GM12878 (cell line): Measurements from ENCODE around the gene DEFB132. TPM values are rescaled to one million over a fixed set of nuclear protein-coding genes. Genes with fewer than 3 reads are reported as not detected.

Experiments used
- ASH2L ChIP-seq: fragments of 300-600, 200-600 bp; sonication (generic); IDR thresholded peaks from 2 replicates; pipeline ENCODE4 v1.6.1; 2017; ENCODE audit warnings: low read depth, mild to moderate bottlenecking, borderline replicate concordance
- BACH1 ChIP-seq: fragments of 450-650 bp; IDR thresholded peaks from 2 replicates; pipeline ENCODE4 v1.6.1; 2017; ENCODE audit warnings: mild to moderate bottlenecking, borderline replicate concordance
- CHD2 ChIP-seq: IDR thresholded peaks from 2 replicates; pipeline ENCODE4 v1.6.1; 2011; ENCODE audit warnings: low read depth, low read length, improper control_type of control experiment, borderline replicate concordance
- MAX ChIP-seq: IDR thresholded peaks from 2 replicates; pipeline ENCODE4 v1.6.1; 2012; ENCODE audit warnings: low read depth, low read length, improper control_type of control experiment
- MTA3 ChIP-seq: IDR thresholded peaks from 2 replicates; pipeline ENCODE4 v1.6.1; 2012; ENCODE audit warnings: low read length, inconsistent platforms, borderline replicate concordance
- POLR2A ChIP-seq: IDR thresholded peaks from 2 replicates; pipeline ENCODE4 v1.6.1; 2011; ENCODE audit warnings: low read depth, mild to moderate bottlenecking, low read length
- SIN3A ChIP-seq: IDR thresholded peaks from 2 replicates; pipeline ENCODE4 v1.6.1; 2012; ENCODE audit warnings: low read depth, low read length, improper control_type of control experiment
- SPI1 ChIP-seq: IDR thresholded peaks from 2 replicates; pipeline ENCODE4 v1.6.1; 2011; ENCODE audit warnings: low read depth, mild to moderate bottlenecking, low read length, moderate library complexity, borderline replicate concordance; ENCODE audit not compliant: insufficient read depth
- WRNIP1 ChIP-seq: IDR thresholded peaks from 2 replicates; pipeline ENCODE4 v1.6.1; 2011; ENCODE audit warnings: low read depth, low read length, improper control_type of control experiment, borderline replicate concordance
- ZBTB40 ChIP-seq: fragments of 450-650 bp; IDR thresholded peaks from 2 replicates; pipeline ENCODE4 v1.6.1; 2016; ENCODE audit warnings: mild to moderate bottlenecking, moderate library complexity, borderline replicate concordance
- ZNF217 ChIP-seq: fragments of 450-650 bp; IDR thresholded peaks from 2 replicates; pipeline ENCODE4 v1.6.1; 2017; ENCODE audit warnings: antibody characterized with exemption, mild to moderate bottlenecking
- polyA plus RNA-seq, 11 experiments: library from polyadenylated mRNA; depleted of rRNA in 4 of 11; unstranded in 6 of 11; stranded (reverse) in 5 of 11; fragments of >200 nt; fragmentation: Nextera tagmentation in 4 of 11; fragmentation: Illumina TruSeq in 1 of 11; extraction: Ambion mirVana in 4 of 11; extraction: Trizol in 1 of 11; gene quantifications; 1 replicate in 1 of 11; 2 replicates in 10 of 11; pipeline versions ENCODE4 v1.2.1 to v1.2.3, GENCODE V29; 2011 to 2016; ENCODE audit warnings: inconsistent platforms in 2 of 11, missing spikeins in 2 of 11, low read depth in 1 of 11
- total RNA-seq, 4 experiments: library from RNA; depleted of rRNA in 3 of 4; stranded (reverse); fragments of >200 nt in 3 of 4; fragmentation: Illumina TruSeq in 1 of 4; extraction: Trizol in 1 of 4; gene quantifications; 2 replicates each; pipeline versions ENCODE4 v1.2.1 to v1.2.3, GENCODE V29; 2013 to 2021

DEFB132 gene
- total and polyA plus RNA-seq, 10 of the 15 experiments (the other 5 are each of a cell fraction or from before 2014, with no cell fraction given) = not detected

- TF ChIP-seq ZBTB40 (peak; percentile 38; the same call in 1 of the 2 replicates), ZNF217 (0 out of 2 replicates have a peak, but pooled peaks have one; percentile 35), CHD2 (peak; percentile 88), WRNIP1 (no peak), SPI1 (no peak), SIN3A (no peak; the same call in 1 of the 2 replicates), BACH1 (peak; percentile 60; the same call in 1 of the 2 replicates), POLR2A (peak; percentile 83), MTA3 (no peak), ASH2L (0 out of 2 replicates have a peak, but pooled peaks have one; percentile 54), MAX (peak; percentile 89)
Measured at GRCh38 chr20:297098-297924, 39.8 kb downstream of the DEFB132 start, which contains the start of gene ZCCHC3 (continued).
